Measurements from ENCODE around the gene ETV3L.

The ETV3L gene

GRCh38 chr1:157138220-157139051, 38.8 kb upstream of the ETV3L start, which contains the start of gene ETV3:
TSS of gene ETV3 (minus strand) at chr1:157138395. CDS start at chr1:157136352, 2,043 bp downstream.
- ChIA-PET CTCF (interaction anchor here (0.6 to 4.9 kb wide), 3 partner anchors 17 to 344 kb away, joined by 3 to 50 read pairs (median 4); no protein-coding TSS in a partner anchor), POLR2A (interaction anchor here (0.8 kb wide), 1 partner anchor 15 kb away, joined by 3 read pairs; no protein-coding TSS in a partner anchor)
- peaks cover 6% of the 10 kb centered on the region for H3K4me1 ChIP-seq (ENCODE audit: control insufficient read depth, insufficient read depth, low read length)
- H3K36me3 ChIP-seq (ENCODE audit: control insufficient read depth in 2 of 2, insufficient read depth in 1 of 2, low read length in 2 of 2) = peaks cover 15 to 28% of the 10 kb centered on the region in 2 experiments; a peak in 2 of 3 replicates
- peak within 1 kb of the TSS; percentile 89 for H3K27ac ChIP-seq (ENCODE audit: extremely low read depth, low read depth, low read length)
- no peaks in the 10 kb centered on the region for H3K9me3 ChIP-seq (ENCODE audit: control insufficient read depth, insufficient read depth, low read depth, low read length)
- H3K4me3 ChIP-seq (ENCODE audit: low read depth, low read length) = peak within 1 kb of the TSS; percentile 71
- TF ChIP-seq ZBTB26 (tag by site-specific recombination; optimal IDR thresholded peaks at IDR 0.05) = peak; percentile 95
- no peak for TF ChIP-seq ZNF362 (tag by site-specific recombination; IDR thresholded peaks at IDR 0.05)
- no peak for TF ChIP-seq PRDM2 (tag by site-specific recombination; IDR thresholded peaks at IDR 0.05; ENCODE audit: borderline replicate concordance)
- TF ChIP-seq ZNF701 (tag by site-specific recombination; IDR thresholded peaks at IDR 0.05) = no peak
- TF ChIP-seq KLF7 (tag by site-specific recombination; IDR thresholded peaks at IDR 0.05; ENCODE audit: borderline replicate concordance) = peak; percentile 55; the same call in 1 of the 2 replicates
- peak; percentile 84 for TF ChIP-seq ZNF692 (tag by site-specific recombination; IDR thresholded peaks at IDR 0.05)
- peak; percentile 41; the same call in 1 of the 2 replicates for TF ChIP-seq ZNF449 (tag by site-specific recombination; IDR thresholded peaks at IDR 0.05)
- TF ChIP-seq ZBTB8A (tag by site-specific recombination; IDR thresholded peaks at IDR 0.05) = no peak
- TF ChIP-seq PATZ1 (tag by site-specific recombination; IDR thresholded peaks at IDR 0.05) = peak; percentile 80
- TF ChIP-seq HOXC10 (CRISPR knock-in tag; IDR thresholded peaks at IDR 0.05) = peak; percentile 61; the same call in 1 of the 2 replicates
- peak; percentile 95 for TF ChIP-seq GLIS2 (tag by site-specific recombination; IDR thresholded peaks at IDR 0.05)
- no peak; the same call in 1 of the 2 replicates for TF ChIP-seq ZFP69B (tag by site-specific recombination; IDR thresholded peaks at IDR 0.05)
- TF ChIP-seq ZNF280D (tag by site-specific recombination; IDR thresholded peaks at IDR 0.05) = no peak
- no peak for TF ChIP-seq ZNF26 (tag by site-specific recombination; IDR thresholded peaks at IDR 0.05)
- peak; percentile 90 for TF ChIP-seq ZBTB21 (tag by site-specific recombination; IDR thresholded peaks at IDR 0.05)
- no peak; the same call in none of the 2 replicates for TF ChIP-seq ZNF660 (tag by site-specific recombination; IDR thresholded peaks at IDR 0.05)

Data from HEK293 (cell line).